Activated CD8-positive, alpha-beta memory T cell treated with anti-CD3 and anti-CD28 coated beads for 24 hours (primary cell): ENCODE data around the gene HPS4.

Experiments
- DNase-seq: peaks from one replicate; pipeline ENCODE4 v3.0.0-alpha.2; 2020

HPS4 gene

GRCh38 chr22:26406118-26406517 is 77.5 kb downstream of the HPS4 start:
- no peak for DNase-seq

GRCh38 chr22:26404851-26405421 is 78.6 kb downstream of the HPS4 start:
- no peak for DNase-seq

- no peak for DNase-seq
These were observed 81.9 kb downstream of the HPS4 start for GRCh38 chr22:26401726-26402125.
